H1 (cell line): Measurements from ENCODE around the gene UNC80. TPM values are rescaled to one million over a fixed set of nuclear protein-coding genes. Genes with fewer than 3 reads are reported as not detected.

Experiments
- CTCF ChIA-PET: fragments of 300-600 bp; sonication (Branson Sonifier 250); formaldehyde crosslinking; loops from one replicate; lab custom pipeline; 2021; ENCODE audit not compliant: partially characterized antibody; lab: Charles Lee
- POLR2A ChIA-PET: fragments of 300-600 bp; sonication (Branson Sonifier 250); formaldehyde crosslinking; loops from one replicate; lab custom pipeline; 2021; ENCODE audit warnings: inconsistent platforms; ENCODE audit not compliant: partially characterized antibody; lab: Charles Lee
- DNase-seq, 2 experiments: peaks; one replicate each; pipeline versions ENCODE4 v3.0.0 to v3.0.0-alpha.2; 2010 to 2022; ENCODE audit warnings: low spot score in 2 of 2, low read depth in 1 of 2, mixed read lengths in 1 of 2
- FAIRE-seq: peaks from 2 replicates; lab custom pipeline; 2011; peaks lifted over from hg19 to GRCh38; lab: Jason Lieb, UNC
- H2AFZ ChIP-seq: 2 replicates; pipeline ENCODE4 v1.8.1; 2012; ENCODE audit warnings: low read length, inconsistent platforms
- H2AK5ac ChIP-seq: 2 replicates; pipeline ENCODE4 v1.6.1; 2013; ENCODE audit warnings: low read depth, low read length
- H2BK120ac ChIP-seq: replicated peaks from 2 replicates; pipeline ENCODE3; 2013; ENCODE audit warnings: low read depth, low read length, inconsistent platforms
- H2BK12ac ChIP-seq: 2 replicates; pipeline ENCODE4 v1.6.1; 2013; ENCODE audit warnings: low read depth, low read length
- H2BK15ac ChIP-seq: 2 replicates; pipeline ENCODE4 v1.6.1; 2013; ENCODE audit warnings: low read length
- H2BK20ac ChIP-seq: 2 replicates; pipeline ENCODE4 v1.6.1; 2013; ENCODE audit warnings: low read length
- H2BK5ac ChIP-seq: 2 replicates; pipeline ENCODE4 v1.6.1; 2013; ENCODE audit warnings: low read depth, low read length
- H3K14ac ChIP-seq: 2 replicates; pipeline ENCODE4 v1.6.1; 2013; ENCODE audit warnings: inconsistent platforms; ENCODE audit not compliant: insufficient read length
- H3K18ac ChIP-seq: 2 replicates; pipeline ENCODE4 v1.6.1; 2013; ENCODE audit warnings: low read length; ENCODE audit errors: extremely low read depth
- H3K23ac ChIP-seq: 2 replicates; pipeline ENCODE4 v1.6.1; 2013; ENCODE audit warnings: inconsistent platforms; ENCODE audit not compliant: insufficient read length
- H3K23me2 ChIP-seq: 2 replicates; pipeline ENCODE4 v1.6.1; 2013; ENCODE audit warnings: low read depth, low read length
- H3K27ac ChIP-seq: 2 replicates; pipeline ENCODE4 v1.6.1; 2011; ENCODE audit warnings: low read depth, low read length, inconsistent platforms
- H3K27me3 ChIP-seq, 4 experiments: replicated peaks in 1 of 4; 1 replicate in 1 of 4; 2 replicates in 3 of 4; pipeline versions ENCODE4 v1.6.1 to v1.8.1; 2011 to 2013; ENCODE audit warnings: low read length in 3 of 4, mild to moderate bottlenecking in 3 of 4, inconsistent platforms in 2 of 4, mixed read lengths in 2 of 4, moderate library complexity in 1 of 4; ENCODE audit not compliant: control insufficient read depth in 3 of 4, insufficient read depth in 3 of 4; ENCODE audit errors: extremely low read depth in 1 of 4
- H3K36me3 ChIP-seq, 4 experiments: 2 replicates each; pipeline versions ENCODE4 v1.6.1 to v1.8.1; 2011 to 2013; ENCODE audit warnings: mild to moderate bottlenecking in 4 of 4, low read length in 3 of 4, moderate library complexity in 2 of 4, control low read depth in 1 of 4, inconsistent platforms in 1 of 4; ENCODE audit not compliant: insufficient read depth in 4 of 4, control insufficient read depth in 2 of 4
- H3K4ac ChIP-seq: replicated peaks from 2 replicates; pipeline ENCODE3; 2013; ENCODE audit warnings: low read length, low read depth, mixed read lengths, inconsistent platforms; ENCODE audit not compliant: insufficient read length
- H3K4me1 ChIP-seq, 4 experiments: replicated peaks in 1 of 4; 1 replicate in 1 of 4; 2 replicates in 3 of 4; pipeline versions ENCODE4 v1.6.1 to v1.8.1; 2011 to 2013; ENCODE audit warnings: low read length in 3 of 4, inconsistent platforms in 2 of 4, mixed read lengths in 1 of 4; ENCODE audit not compliant: insufficient read depth in 4 of 4, control insufficient read depth in 3 of 4
- H3K4me2 ChIP-seq, 2 experiments: 2 replicates each; pipeline versions ENCODE4 v1.6.1 to v1.8.1; 2011 to 2013; ENCODE audit warnings: low read depth in 2 of 2, low read length in 2 of 2, control low read depth in 1 of 2, inconsistent platforms in 1 of 2, mild to moderate bottlenecking in 1 of 2; ENCODE audit not compliant: insufficient read depth in 1 of 2
- H3K4me3 ChIP-seq, 4 experiments: fragments of 200-600, 300-600 bp in 1 of 4; sonication (generic), shearing (Covaris generic), sonication (Bioruptor Twin) in 1 of 4; 2 replicates each; pipeline versions ENCODE4 v1.5.1 to v1.8.1; 2011 to 2016; ENCODE audit warnings: low read length in 4 of 4, low read depth in 3 of 4, control low read depth in 2 of 4, inconsistent platforms in 2 of 4, mild to moderate bottlenecking in 2 of 4, mixed read lengths in 1 of 4, moderate library complexity in 1 of 4; ENCODE audit not compliant: insufficient read depth in 2 of 4; ENCODE audit errors: extremely low read depth in 1 of 4
- H3K56ac ChIP-seq: replicated peaks from 2 replicates; pipeline ENCODE3; 2013; ENCODE audit warnings: low read depth, mild to moderate bottlenecking, mixed read lengths, low read length, inconsistent platforms; ENCODE audit not compliant: insufficient read length
- H3K79me1 ChIP-seq: 2 replicates; pipeline ENCODE4 v1.6.1; 2013; ENCODE audit warnings: low read depth, low read length, control low read depth
- H3K79me2 ChIP-seq, 2 experiments: 2 replicates each; pipeline versions ENCODE4 v1.6.1 to v1.8.1; 2012 to 2013; ENCODE audit warnings: low read length in 2 of 2, mild to moderate bottlenecking in 2 of 2, inconsistent platforms in 1 of 2; ENCODE audit not compliant: insufficient read depth in 2 of 2, control insufficient read depth in 1 of 2
- H3K9ac ChIP-seq, 4 experiments: replicated peaks in 1 of 4; 1 replicate in 1 of 4; 2 replicates in 3 of 4; pipeline versions ENCODE4 v1.6.1 to v1.8.1; 2011 to 2013; ENCODE audit warnings: low read depth in 3 of 4, low read length in 3 of 4, control low read depth in 2 of 4, mild to moderate bottlenecking in 2 of 4, moderate library complexity in 2 of 4, inconsistent platforms in 1 of 4; ENCODE audit errors: extremely low read depth in 1 of 4
- H3K9me3 ChIP-seq, 2 experiments: 2 replicates each; pipeline versions ENCODE4 v1.6.1 to v1.8.1; 2012 to 2013; ENCODE audit warnings: mild to moderate bottlenecking in 2 of 2, moderate library complexity in 2 of 2, control low read depth in 1 of 2, inconsistent platforms in 1 of 2, low read depth in 1 of 2, low read length in 1 of 2, mixed read lengths in 1 of 2; ENCODE audit not compliant: insufficient read depth in 2 of 2
- H4K20me1 ChIP-seq, 2 experiments: replicated peaks in 1 of 2; 2 replicates each; pipeline versions ENCODE3 to v1.8.1; 2011 to 2013; ENCODE audit warnings: inconsistent platforms in 2 of 2, low read length in 2 of 2, mild to moderate bottlenecking in 1 of 2; ENCODE audit not compliant: insufficient read depth in 2 of 2, control insufficient read depth in 1 of 2
- H4K5ac ChIP-seq: 2 replicates; pipeline ENCODE4 v1.6.1; 2013; ENCODE audit warnings: low read length, low read depth, mixed read lengths, inconsistent platforms; ENCODE audit not compliant: insufficient read length
- H4K8ac ChIP-seq: 2 replicates; pipeline ENCODE4 v1.8.0; 2013; ENCODE audit warnings: mild to moderate bottlenecking, moderate library complexity, low read length, inconsistent platforms; ENCODE audit not compliant: insufficient read depth; ENCODE audit errors: extremely low read depth
- H4K91ac ChIP-seq: replicated peaks from 2 replicates; pipeline ENCODE3; 2013; ENCODE audit warnings: low read length, mixed read lengths, inconsistent platforms; ENCODE audit not compliant: insufficient read length
- GTF2F1 ChIP-seq: IDR thresholded peaks from 2 replicates; pipeline ENCODE4 v1.6.1; 2012; ENCODE audit warnings: low read depth, low read length, improper control_type of control experiment, borderline replicate concordance
- polyA plus RNA-seq, 7 experiments: library from polyadenylated mRNA; depleted of rRNA in 3 of 7; stranded (reverse) in 5 of 7; unstranded in 2 of 7; fragments of >200 nt in 5 of 7; fragments of 200-250 nt in 2 of 7; gene quantifications; 1 replicate in 5 of 7; 2 replicates in 1 of 7; 4 replicates in 1 of 7; pipeline versions ENCODE4 v1.2.1 to v1.2.3, GENCODE V29; 2011 to 2013; ENCODE audit warnings: missing spikeins in 2 of 7, mixed read lengths in 2 of 7
- total RNA-seq: library from RNA; stranded (reverse); fragmentation: NEBNext Ultra II Directional; extraction: Animal tissue kit (Norgen Biotek cat#: 25700); gene quantifications from 2 replicates; pipeline ENCODE4 v1.2.1, GENCODE V29; 2021

Gene UNC80
- total and polyA plus RNA-seq, 2 of the 8 experiments (the other 6 are each of a cell fraction or from before 2014, with no cell fraction given), result 0.53 to 0.56 TPM

- ChIA-PET CTCF (interaction anchor here (0.6 to 1.0 kb wide), 3 partner anchors 22 to 423 kb away, joined by 3 read pairs; no protein-coding TSS in a partner anchor), POLR2A (no interaction called here)
- no peak overlapping the region for H3K14ac ChIP-seq
- H2BK5ac ChIP-seq, result no peak overlapping the region
- H2BK20ac ChIP-seq, result no peak overlapping the region
- no peak overlapping the region for H2AFZ ChIP-seq
- no peak overlapping the region for H3K56ac ChIP-seq
- peaks cover 0 to 5% of the 10 kb centered on the region in 2 experiments; a peak in 1 of 4 replicates for H3K9me3 ChIP-seq
- H3K18ac ChIP-seq, result no peak overlapping the region
- no peaks in the 10 kb centered on the region for H3K36me3 ChIP-seq
- H3K4me2 ChIP-seq, result no peak overlapping the region
- no peak overlapping the region for H3K27ac ChIP-seq
- H2BK12ac ChIP-seq, result no peak overlapping the region
- H4K20me1 ChIP-seq, result peaks cover 0 to 1% of the 10 kb centered on the region in 2 experiments
- no peaks in the 10 kb centered on the region for H3K23me2 ChIP-seq
- H3K79me1 ChIP-seq, result no peaks in the 10 kb centered on the region
- H2AK5ac ChIP-seq, result no peak overlapping the region
- H3K4me3 ChIP-seq, result no peak overlapping the region
- no peaks in the 10 kb centered on the region; a peak in 2 of 7 replicates for H3K4me1 ChIP-seq
- no peak overlapping the region for H2BK15ac ChIP-seq
- H3K4ac ChIP-seq, result no peak overlapping the region
- no peaks in the 10 kb centered on the region for H3K79me2 ChIP-seq
- H4K91ac ChIP-seq, result no peak overlapping the region
- no peak overlapping the region for H4K8ac ChIP-seq
- no peak overlapping the region for H2BK120ac ChIP-seq
- H3K9ac ChIP-seq, result no peak overlapping the region
- H3K27me3 ChIP-seq, result peaks cover 54 to 98% (median 83%) of the 10 kb centered on the region in 4 experiments
- no peak overlapping the region for H3K23ac ChIP-seq
- DNase-seq, result no peak
- no peak for FAIRE-seq
- H4K5ac ChIP-seq, result no peak overlapping the region
- no peak for TF ChIP-seq GTF2F1
Observed at GRCh38 chr2:209757163-209757562, 14.5 kb upstream of the UNC80 start.
